NCI-H1092 treated with DMSO at 0.1 percent for 48 hours (cell line): ENCODE data around the gene PGRMC2.
A peak's percentile ranks its signal among the peaks of the same experiment; 100 is the strongest.

Experiments used
- DNase-seq: peaks from one replicate; lab custom pipeline; 2025; lab: John Stamatoyannopoulos, UW

PGRMC2 gene

GRCh38 chr4:128298852-128299251 lies 11.2 kb upstream of the PGRMC2 start:
- DNase-seq = no peak

GRCh38 chr4:128298146-128298758 lies 10.6 kb upstream of the PGRMC2 start:
- no peak for DNase-seq

- no peak for DNase-seq
These were observed 7.6 kb upstream of the PGRMC2 start for GRCh38 chr4:128295255-128295654.

- DNase-seq = no peak
These were observed 6.9 kb upstream of the PGRMC2 start for GRCh38 chr4:128294464-128294863.

GRCh38 chr4:128292349-128292748 lies 4.7 kb upstream of the PGRMC2 start:
- no peak for DNase-seq

GRCh38 chr4:128291096-128291495 lies 3.5 kb upstream of the PGRMC2 start:
- no peak for DNase-seq

- DNase-seq = no peak
These were observed 2.9 kb upstream of the PGRMC2 start for GRCh38 chr4:128290526-128290925.

GRCh38 chr4:128289523-128290158 lies 2.0 kb upstream of the PGRMC2 start:
- no peak for DNase-seq

GRCh38 chr4:128288689-128289106 lies 1.1 kb upstream of the PGRMC2 start:
- peak; percentile 55 for DNase-seq

GRCh38 chr4:128287871-128288688 lies 467 bp upstream of the PGRMC2 start:
- peak; percentile 100 for DNase-seq

- peak; percentile 22 for DNase-seq
These were observed 1.0 kb downstream of the PGRMC2 start for GRCh38 chr4:128286474-128287058.

GRCh38 chr4:128285085-128285997 lies 2.3 kb downstream of the PGRMC2 start:
- no peak for DNase-seq

- no peak for DNase-seq
These were observed 3.3 kb downstream of the PGRMC2 start for GRCh38 chr4:128284317-128284716.

GRCh38 chr4:128283071-128283470 lies 4.5 kb downstream of the PGRMC2 start:
- DNase-seq = no peak

GRCh38 chr4:128282516-128282915 lies 5.1 kb downstream of the PGRMC2 start:
- DNase-seq = no peak

- no peak for DNase-seq
These were observed 6.3 kb downstream of the PGRMC2 start for GRCh38 chr4:128281354-128281753.

- no peak for DNase-seq
These were observed 7.9 kb downstream of the PGRMC2 start for GRCh38 chr4:128279624-128280225.

- no peak for DNase-seq
These were observed 9.8 kb downstream of the PGRMC2 start for GRCh38 chr4:128277856-128278255.

GRCh38 chr4:128275346-128275745 lies 12.3 kb downstream of the PGRMC2 start:
- DNase-seq = no peak

- DNase-seq = no peak
These were observed 16.1 kb downstream of the PGRMC2 start for GRCh38 chr4:128271551-128271950.

- DNase-seq = no peak
These were observed 18.6 kb downstream of the PGRMC2 start for GRCh38 chr4:128268970-128269369.
